Activated naive CD8-positive, alpha-beta T cell (primary cell): Measurements from ENCODE around the gene GSTA3.
"Not testable (repeated sequence)": the region's sequence is repeated elsewhere in the genome, so short reads cannot be mapped to it uniquely, and the experiment has no call there.

Experiments used
- H3K27ac Mint-ChIP-seq: one replicate; pipeline ENCODE4 v1.8.0; 2021; ENCODE audit warnings: mixed read lengths
- H3K27me3 Mint-ChIP-seq: one replicate; pipeline ENCODE4 v1.8.0; 2021; ENCODE audit warnings: mixed read lengths
- H3K36me3 Mint-ChIP-seq: one replicate; pipeline ENCODE4 v1.8.0; 2021; ENCODE audit warnings: mixed read lengths
- H3K4me1 Mint-ChIP-seq: one replicate; pipeline ENCODE4 v1.8.0; 2021; ENCODE audit warnings: low read depth, mixed read lengths
- H3K4me3 Mint-ChIP-seq: one replicate; pipeline ENCODE4 v1.8.0; 2021; ENCODE audit warnings: mild to moderate bottlenecking, mixed read lengths
- H3K9me3 Mint-ChIP-seq: one replicate; pipeline ENCODE4 v1.8.0; 2021; ENCODE audit warnings: low read depth, mixed read lengths

Gene GSTA3

GRCh38 chr6:52890018-52890417 is 19.5 kb downstream of the GSTA3 start:
- Mint-ChIP-seq H3K9me3 (no peaks in the 10 kb centered on the region), H3K4me3 (no peak overlapping the region), H3K4me1 (no peaks in the 10 kb centered on the region), H3K27me3 (peaks cover 3% of the 10 kb centered on the region), H3K36me3 (no peaks in the 10 kb centered on the region), H3K27ac (no peak overlapping the region)

DNA sequence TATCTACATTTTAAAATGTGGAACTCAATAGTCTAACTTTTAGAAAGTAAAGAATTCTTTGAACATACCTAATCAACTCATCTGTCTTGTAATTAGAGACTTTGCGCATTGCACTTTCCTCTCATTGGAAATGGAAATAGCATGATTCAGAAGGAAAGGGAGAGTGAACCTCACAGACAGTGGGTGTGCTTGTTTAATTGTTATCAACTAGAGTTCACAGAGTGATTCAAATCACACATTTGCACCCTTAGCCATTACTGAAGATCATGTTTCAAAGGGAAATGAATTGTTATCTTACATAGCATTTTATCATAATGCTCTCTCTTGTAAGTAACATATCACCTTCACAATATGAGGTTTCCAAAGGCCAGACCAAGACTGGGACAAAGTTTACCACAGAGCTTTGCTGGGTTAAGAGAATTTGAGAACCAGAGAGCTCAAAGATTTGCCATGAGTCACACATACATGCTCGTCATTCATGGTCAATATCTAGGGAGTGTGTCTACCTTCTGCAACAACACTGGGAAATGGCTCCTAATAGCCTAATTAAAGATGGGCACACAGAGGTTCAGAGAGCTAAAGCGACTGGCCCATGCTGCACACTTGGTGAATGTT is 21.5 kb downstream of the GSTA3 start:
- H3K27me3 Mint-ChIP-seq, result peaks cover 3% of the 10 kb centered on the region
- no peak overlapping the region for H3K4me3 Mint-ChIP-seq
- no peaks in the 10 kb centered on the region for H3K36me3 Mint-ChIP-seq
- H3K4me1 Mint-ChIP-seq, result no peaks in the 10 kb centered on the region
- no peak overlapping the region for H3K27ac Mint-ChIP-seq
- H3K9me3 Mint-ChIP-seq, result no peaks in the 10 kb centered on the region

GRCh38 chr6:52881996-52882841 is 27.3 kb downstream of the GSTA3 start:
- H3K27ac Mint-ChIP-seq, result peak overlapping the region; percentile 41
- no peaks in the 10 kb centered on the region for H3K36me3 Mint-ChIP-seq
- peak overlapping the region; percentile 87 for H3K4me3 Mint-ChIP-seq
- H3K4me1 Mint-ChIP-seq, result peaks cover 5% of the 10 kb centered on the region
- H3K9me3 Mint-ChIP-seq, result no peaks in the 10 kb centered on the region
- H3K27me3 Mint-ChIP-seq, result no peaks in the 10 kb centered on the region

- Mint-ChIP-seq H3K9me3 (no peaks in the 10 kb centered on the region), H3K36me3 (no peaks in the 10 kb centered on the region), H3K4me1 (peaks cover 5% of the 10 kb centered on the region), H3K27me3 (no peaks in the 10 kb centered on the region), H3K27ac (no peak overlapping the region), H3K4me3 (peak overlapping the region; percentile 87)
Observed at GRCh38 chr6:52881662-52881995, 27.9 kb downstream of the GSTA3 start.

DNA sequence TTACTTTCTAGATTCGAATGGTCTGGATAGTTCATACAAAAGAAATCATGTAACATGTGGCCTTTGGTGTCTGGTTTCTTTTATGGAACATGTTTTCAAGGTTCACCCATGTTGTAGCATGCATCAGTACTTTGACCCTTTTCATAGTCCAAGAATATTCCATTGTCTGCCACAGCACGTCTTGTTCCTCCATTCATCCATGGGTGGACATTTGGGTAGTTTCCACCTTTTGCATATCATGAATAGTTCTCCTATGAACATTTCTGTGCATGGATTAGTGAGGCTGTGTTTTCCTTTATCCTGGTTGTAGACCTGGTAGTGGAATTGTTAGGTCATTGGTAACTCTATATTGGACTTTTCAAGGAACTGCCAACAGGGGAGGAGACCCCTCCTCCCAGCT is 31.7 kb downstream of the GSTA3 start:
- no peak overlapping the region for H3K4me3 Mint-ChIP-seq
- H3K36me3 Mint-ChIP-seq, result no peaks in the 10 kb centered on the region
- peaks cover 4% of the 10 kb centered on the region for H3K27me3 Mint-ChIP-seq
- H3K9me3 Mint-ChIP-seq, result no peaks in the 10 kb centered on the region
- no peak overlapping the region for H3K27ac Mint-ChIP-seq
- peaks cover 5% of the 10 kb centered on the region for H3K4me1 Mint-ChIP-seq

DNA sequence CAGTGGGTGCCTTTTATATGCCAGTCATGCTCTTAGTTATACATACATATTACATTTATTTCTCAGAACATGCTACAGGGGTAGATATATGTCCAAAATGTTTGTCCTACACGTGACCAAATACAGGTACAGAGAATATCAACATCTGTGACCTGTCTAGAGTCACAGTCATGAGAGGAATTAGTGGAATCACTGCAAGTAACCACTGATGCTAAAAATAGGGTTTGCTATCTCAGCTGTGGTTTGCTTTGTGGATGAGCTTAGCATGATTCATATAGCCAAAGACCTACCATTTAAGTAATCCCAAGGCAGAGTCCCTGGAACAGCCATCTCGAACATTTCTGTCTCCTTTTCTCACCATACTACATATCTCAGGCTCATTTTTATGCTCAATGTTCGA is 32.3 kb downstream of the GSTA3 start:
- no peaks in the 10 kb centered on the region for H3K9me3 Mint-ChIP-seq
- H3K27ac Mint-ChIP-seq, result no peak overlapping the region
- H3K36me3 Mint-ChIP-seq, result no peaks in the 10 kb centered on the region
- H3K27me3 Mint-ChIP-seq, result peaks cover 4% of the 10 kb centered on the region
- peaks cover 3% of the 10 kb centered on the region for H3K4me1 Mint-ChIP-seq
- no peak overlapping the region for H3K4me3 Mint-ChIP-seq

DNA sequence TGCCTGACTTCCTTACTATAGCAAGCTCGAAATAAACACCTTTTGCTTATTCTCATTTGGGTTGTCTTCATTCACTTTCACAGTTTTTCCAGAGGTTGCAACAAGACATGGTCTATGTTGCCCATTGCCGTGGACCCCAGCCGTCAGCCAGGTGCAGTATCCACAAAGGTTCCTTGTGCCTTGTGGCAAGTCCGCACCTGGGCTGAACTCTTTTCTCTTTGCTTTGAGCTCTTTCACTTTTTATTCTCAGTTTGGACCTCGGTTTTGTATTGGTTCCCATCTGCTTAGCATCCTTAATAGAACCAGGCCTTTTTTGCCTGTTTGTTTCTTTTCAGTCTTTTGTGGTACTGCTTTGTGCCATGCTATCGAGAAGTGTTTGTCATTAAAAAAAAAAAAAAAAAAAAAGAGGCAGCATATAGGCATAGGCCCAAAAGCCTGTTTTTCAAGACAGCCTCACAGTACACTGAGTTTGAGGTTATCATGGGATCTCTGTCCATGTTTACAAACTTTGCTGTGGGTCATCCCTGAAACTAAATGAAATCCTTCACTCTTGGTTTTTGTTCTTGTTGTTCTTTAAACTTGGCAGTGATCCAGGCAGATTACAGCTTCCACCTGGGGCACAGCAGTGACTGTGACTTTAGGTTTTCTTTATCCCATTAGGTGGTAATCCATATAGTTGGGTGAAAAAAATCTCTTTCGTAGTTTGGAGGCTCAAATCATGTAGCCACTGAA is 33.3 kb downstream of the GSTA3 start:
- no peaks in the 10 kb centered on the region for H3K9me3 Mint-ChIP-seq
- no peaks in the 10 kb centered on the region for H3K4me1 Mint-ChIP-seq
- peaks cover 6% of the 10 kb centered on the region for H3K27me3 Mint-ChIP-seq
- no peak overlapping the region for H3K27ac Mint-ChIP-seq
- no peak overlapping the region for H3K4me3 Mint-ChIP-seq
- H3K36me3 Mint-ChIP-seq, result no peaks in the 10 kb centered on the region

DNA sequence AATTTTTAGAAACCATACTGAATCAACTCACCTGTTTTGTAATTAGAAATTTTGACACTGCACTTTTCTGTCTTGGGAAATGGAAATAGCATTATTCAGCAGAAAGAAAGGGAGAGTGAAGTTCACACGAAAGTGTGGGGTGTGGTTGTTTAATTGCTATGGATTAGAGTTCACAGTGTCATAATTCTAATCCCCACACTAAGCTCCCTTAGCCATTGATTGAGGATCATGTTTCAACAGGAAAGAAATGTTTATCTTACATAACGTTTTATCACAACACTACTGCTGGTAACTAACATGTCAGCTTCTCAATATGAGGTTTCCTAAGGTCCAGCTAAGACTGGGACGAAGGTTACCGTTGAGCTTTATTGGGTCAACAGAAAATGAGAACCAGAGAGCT is 37.5 kb downstream of the GSTA3 start:
- peaks cover 9% of the 10 kb centered on the region for H3K27me3 Mint-ChIP-seq
- no peaks in the 10 kb centered on the region for H3K9me3 Mint-ChIP-seq
- no peak overlapping the region for H3K27ac Mint-ChIP-seq
- H3K4me1 Mint-ChIP-seq, result no peaks in the 10 kb centered on the region
- H3K36me3 Mint-ChIP-seq, result no peaks in the 10 kb centered on the region
- H3K4me3 Mint-ChIP-seq, result no peak overlapping the region

- H3K9me3 Mint-ChIP-seq, result no peaks in the 10 kb centered on the region
- H3K4me3 Mint-ChIP-seq, result no peak overlapping the region
- H3K36me3 Mint-ChIP-seq, result no peaks in the 10 kb centered on the region
- H3K27ac Mint-ChIP-seq, result no peak overlapping the region
- no peaks in the 10 kb centered on the region for H3K4me1 Mint-ChIP-seq
- H3K27me3 Mint-ChIP-seq, result peaks cover 9% of the 10 kb centered on the region
Observed at GRCh38 chr6:52871621-52872020, 37.9 kb downstream of the GSTA3 start.

GRCh38 chr6:52870335-52871091 is 39.0 kb downstream of the GSTA3 start:
- H3K27ac Mint-ChIP-seq, H3K4me3 Mint-ChIP-seq, H3K27me3 Mint-ChIP-seq, H3K9me3 Mint-ChIP-seq, H3K4me1 Mint-ChIP-seq, H3K36me3 Mint-ChIP-seq: not testable (repeated sequence)

GRCh38 chr6:52868899-52869298 is 40.6 kb downstream of the GSTA3 start:
- not testable (repeated sequence) for H3K9me3 Mint-ChIP-seq, H3K27ac Mint-ChIP-seq, H3K27me3 Mint-ChIP-seq, H3K36me3 Mint-ChIP-seq, H3K4me1 Mint-ChIP-seq, H3K4me3 Mint-ChIP-seq

DNA sequence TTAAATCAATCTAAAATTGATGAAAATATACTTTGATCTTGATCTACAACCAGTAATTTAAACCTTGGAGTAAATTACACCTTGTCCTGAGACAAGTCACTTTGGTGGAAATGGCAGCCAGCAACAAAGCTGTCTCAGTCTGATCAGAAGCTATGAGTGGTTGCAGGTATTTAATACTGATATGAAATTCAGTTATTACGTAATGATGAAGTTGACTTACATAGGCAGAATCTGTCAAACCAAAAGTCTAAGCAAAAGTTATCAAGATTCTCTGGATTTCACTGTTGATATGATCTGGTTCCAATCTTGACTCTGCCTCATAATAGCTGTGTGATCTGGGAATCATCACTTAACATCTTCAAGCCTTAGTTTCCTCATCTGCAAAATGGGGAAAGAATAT is 41.3 kb downstream of the GSTA3 start:
- Mint-ChIP-seq H3K9me3 (no peaks in the 10 kb centered on the region), H3K27me3 (peaks cover 6% of the 10 kb centered on the region), H3K4me1 (no peaks in the 10 kb centered on the region), H3K4me3 (no peak overlapping the region), H3K36me3 (no peaks in the 10 kb centered on the region), H3K27ac (no peak overlapping the region)

GRCh38 chr6:52861151-52861550 is 48.3 kb downstream of the GSTA3 start:
- H3K36me3 Mint-ChIP-seq, H3K4me3 Mint-ChIP-seq, H3K27ac Mint-ChIP-seq, H3K9me3 Mint-ChIP-seq, H3K4me1 Mint-ChIP-seq: not testable (repeated sequence)
- H3K27me3 Mint-ChIP-seq, result peaks cover 26% of the 10 kb centered on the region

- H3K36me3 Mint-ChIP-seq, result peaks cover 2% of the 10 kb centered on the region
- H3K4me3 Mint-ChIP-seq, result no peak overlapping the region
- H3K9me3 Mint-ChIP-seq, result no peaks in the 10 kb centered on the region
- no peaks in the 10 kb centered on the region for H3K4me1 Mint-ChIP-seq
- peaks cover 43% of the 10 kb centered on the region for H3K27me3 Mint-ChIP-seq
- H3K27ac Mint-ChIP-seq, result no peak overlapping the region
Observed at GRCh38 chr6:52858416-52858815, 51.1 kb downstream of the GSTA3 start.

- not testable (repeated sequence) for H3K27ac Mint-ChIP-seq, H3K4me3 Mint-ChIP-seq, H3K4me1 Mint-ChIP-seq, H3K9me3 Mint-ChIP-seq, H3K36me3 Mint-ChIP-seq
- peaks cover 49% of the 10 kb centered on the region for H3K27me3 Mint-ChIP-seq
Observed at GRCh38 chr6:52856137-52856536, 53.4 kb downstream of the GSTA3 start.
